Lower leg skin (tissue), 4 donors: ENCODE results near the gene CALHM6. TPM values are rescaled to one million over a fixed set of nuclear protein-coding genes. Genes with fewer than 3 reads are reported as not detected.

Source experiments
- DNase-seq, 2 donors: peaks; one replicate each; pipeline ENCODE4 v3.0.0-alpha.2; 2019; ENCODE audit warnings: low spot score in 2 of 2
- H3K4me3 ChIP-seq: fragments of 200-600 bp; sonication (generic); 2 replicates; pipeline ENCODE4 v1.5.1; 2017; ENCODE audit warnings: mild to moderate bottlenecking, low read depth; ENCODE audit not compliant: poor library complexity, severe bottlenecking
- CTCF ChIP-seq, 3 donors: fragments of 450-650 bp; IDR thresholded peaks; one replicate each; pipeline ENCODE4 v1.5.1; 2016; ENCODE audit warnings: antibody characterized with exemption in 3 of 3, mild to moderate bottlenecking in 3 of 3, moderate library complexity in 2 of 3
- POLR2A ChIP-seq, 2 donors: fragments of 450-650 bp; IDR thresholded peaks; one replicate each; pipeline ENCODE4 v1.6.1; 2016 to 2017; ENCODE audit warnings: antibody characterized with exemption in 2 of 2, mild to moderate bottlenecking in 1 of 2, moderate library complexity in 1 of 2
- WGBS, 2 donors: methylation state at CpG; one replicate each; pipeline ENCODE4 v1.1.5; 2018; 5-methylcytosine and 5-hydroxymethylcytosine counted together
- intact Hi-C: fragments of 100-400 bp; cut with DNase I; formaldehyde crosslinking; loops from one replicate; pipeline ENCODE4 v1.15.0; 2023; ENCODE audit warnings: low total_unique reads
- total RNA-seq, 4 donors: library from RNA; depleted of rRNA; stranded (reverse); fragments of >200 nt; gene quantifications; one replicate each; pipeline ENCODE4 v1.1.0, GENCODE V29; 2016

CALHM6 gene
- total RNA-seq, 4 donors from 2014 or later, result 0.65 to 3.3 (median 2.6) TPM; not detected in 1

- no peak for TF ChIP-seq CTCF (IDR thresholded peaks at IDR 0.05)
- TF ChIP-seq POLR2A (IDR thresholded peaks at IDR 0.05), result no peak
- WGBS, 2 donors, result 44% methylated on average over 9 of the region's 9 CpGs
- no peak for DNase-seq
- H3K4me3 ChIP-seq, result no peak overlapping the region
- intact Hi-C loops, result no loop called here
These were observed 39.8 kb downstream of the CALHM6 start for GRCh38 chr6:116500969-116501433.

GRCh38 chr6:116507324-116507723 is 46.1 kb downstream of the CALHM6 start:
- H3K4me3 ChIP-seq, result no peak overlapping the region
- TF ChIP-seq POLR2A (IDR thresholded peaks at IDR 0.05) (no peak), CTCF (IDR thresholded peaks at IDR 0.05) (no peak)
- intact Hi-C loops, result no loop called here
- no peak for DNase-seq
- 82 to 89% methylated on average over 3 of the region's 3 CpGs for WGBS, 2 donors

- no peak for DNase-seq
- TF ChIP-seq POLR2A (IDR thresholded peaks at IDR 0.05) (no peak), CTCF (IDR thresholded peaks at IDR 0.05) (no peak)
- intact Hi-C loops, result no loop called here
- no peak overlapping the region for H3K4me3 ChIP-seq
These were observed 47.4 kb downstream of the CALHM6 start for GRCh38 chr6:116508527-116508926.

- peak in 1 of 2 donors; percentile 39 for DNase-seq
- TF ChIP-seq CTCF (IDR thresholded peaks at IDR 0.05) (no peak), POLR2A (IDR thresholded peaks at IDR 0.05) (no peak)
- WGBS, 2 donors, result 47 to 59% methylated on average over 10 of the region's 10 CpGs
- peak within 1 kb of the TSS; percentile 30 for H3K4me3 ChIP-seq
- intact Hi-C loops, result no loop called here
These were observed 50.4 kb downstream of the CALHM6 start, which contains the start of gene CALHM5 for GRCh38 chr6:116511424-116512110. Gene CALHM5 (plus strand): TSS chr6:116511639. CDS start chr6:116511697, 58 bp downstream.

GRCh38 chr6:116512111-116512559 is 51.0 kb downstream of the CALHM6 start:
- WGBS, 2 donors, result 52 to 57% methylated on average over 4 of the region's 4 CpGs
- H3K4me3 ChIP-seq, result peak overlapping the region; percentile 30
- no peak for TF ChIP-seq POLR2A (IDR thresholded peaks at IDR 0.05)
- TF ChIP-seq CTCF (IDR thresholded peaks at IDR 0.05), result no peak
- DNase-seq, result no peak
- intact Hi-C loops, result no loop called here

- H3K4me3 ChIP-seq, result no peak overlapping the region
- intact Hi-C loops, result no loop called here
- no peak for DNase-seq
- TF ChIP-seq CTCF (IDR thresholded peaks at IDR 0.05) (no peak), POLR2A (IDR thresholded peaks at IDR 0.05) (no peak)
These were observed 51.6 kb downstream of the CALHM6 start for GRCh38 chr6:116512734-116513133.
